NOMO-1 (cell line): ENCODE measurements around the gene IFFO2.

Experiments
- DNase-seq, 2 experiments: peaks; one replicate each; lab custom pipeline; 2025; ENCODE audit not compliant: unreplicated experiment in 2 of 2; lab: John Stamatoyannopoulos, UW

Gene IFFO2

DNA sequence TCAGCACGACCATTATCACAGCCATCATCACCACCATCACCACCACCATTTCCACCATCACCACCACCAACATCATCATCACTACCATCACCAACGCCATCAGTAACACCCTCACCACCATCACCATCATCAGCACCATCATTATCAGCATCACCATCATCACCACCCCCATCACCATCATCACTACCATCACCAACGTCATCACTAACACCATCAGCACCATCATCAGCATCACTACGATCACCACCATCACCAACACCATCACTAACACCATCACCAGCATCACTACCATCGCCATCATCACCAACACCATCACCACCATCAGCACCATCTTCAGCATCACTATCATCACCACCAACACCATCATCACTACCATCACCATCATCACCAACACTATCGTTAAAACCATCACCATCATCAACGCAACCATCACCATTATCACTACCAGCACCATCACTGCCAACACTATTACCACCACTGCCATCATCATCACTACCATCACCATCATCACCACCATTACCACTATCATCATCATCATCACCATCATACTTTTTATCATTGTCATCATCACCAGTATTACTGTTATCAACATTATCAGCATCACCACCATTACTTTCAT, 98.3 kb downstream of the IFFO2 start:
- no peak for DNase-seq

- DNase-seq, result no peak
Measured at GRCh38 chr1:18856435-18856834, 100.0 kb downstream of the IFFO2 start.

DNA sequence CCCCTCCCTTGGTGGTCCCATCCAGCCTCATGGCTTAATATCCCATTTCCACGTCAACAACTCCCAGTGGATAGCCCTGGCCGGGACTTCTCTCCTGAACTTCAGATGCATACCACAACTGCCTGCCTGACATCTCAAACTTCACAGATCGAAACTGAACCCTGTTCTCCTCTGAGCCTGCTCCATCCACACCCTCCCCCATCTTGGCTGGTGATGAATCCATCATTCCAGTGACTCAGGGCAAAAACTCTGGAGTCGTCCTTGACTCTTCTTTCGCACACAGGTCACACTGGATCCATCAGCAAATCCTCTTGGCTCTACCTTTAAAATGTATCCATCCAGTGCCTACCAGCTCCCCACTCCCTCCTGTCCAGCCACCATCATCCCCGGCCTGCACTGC, 100.9 kb downstream of the IFFO2 start:
- no peak for DNase-seq

GRCh38 chr1:18854331-18855025, 102.0 kb downstream of the IFFO2 start:
- DNase-seq, result no peak
